SU-DHL-6 (cell line): ENCODE data around the gene EOLA1.

Experiments
- CTCF ChIP-seq: fragments of 200-600 bp; sonication (generic); IDR thresholded peaks from one replicate; pipeline ENCODE4 v1.5.1; 2017; ENCODE audit warnings: antibody characterized with exemption, mild to moderate bottlenecking, low read length, moderate library complexity; ENCODE audit not compliant: insufficient read depth, poor library complexity, severe bottlenecking
- EZH2phosphoT487 ChIP-seq: fragments of 200-600 bp; sonication (generic), shearing (Covaris generic); conservative IDR thresholded peaks from 2 replicates; pipeline ENCODE4 v1.6.1; 2018; ENCODE audit warnings: mild to moderate bottlenecking, antibody characterized with exemption, low read length, moderate library complexity, mixed read lengths

- TF ChIP-seq CTCF (no peak), EZH2phosphoT487 (no peak)
Observed at GRCh38 chrX:149498767-149499166, 42.0 kb upstream of the EOLA1 start.
